SK-N-MC (cell line): ENCODE measurements around the gene IZUMO1R.
"Not testable (repeated sequence)": the region's sequence is repeated elsewhere in the genome, so short reads cannot be mapped to it uniquely, and the experiment has no call there.

Source experiments
- DNase-seq: peaks from one replicate; pipeline ENCODE4 v3.0.0-alpha.2; 2011; ENCODE audit warnings: low read depth, low spot score
- H3K27ac ChIP-seq: fragments of 200-600 bp; sonication (generic); 2 replicates; pipeline ENCODE4 v1.5.1; 2016; ENCODE audit warnings: mixed run types
- H3K36me3 ChIP-seq: fragments of 200-600 bp; sonication (generic); 2 replicates; pipeline ENCODE4 v1.6.1; 2017; ENCODE audit warnings: antibody characterized with exemption, low read length, mixed read lengths; ENCODE audit not compliant: insufficient read depth
- H3K4me3 ChIP-seq: fragments of 200-600 bp; sonication (generic); 2 replicates; pipeline ENCODE4 v1.5.1; 2016
- H3K9ac ChIP-seq: fragments of 200-600 bp; sonication (generic); 2 replicates; pipeline ENCODE4 v1.8.0; 2017; ENCODE audit warnings: mixed run types, mixed read lengths; ENCODE audit not compliant: insufficient read length
- H3K9me3 ChIP-seq: fragments of 200-600 bp; sonication (generic); 2 replicates; pipeline ENCODE4 v1.6.1; 2017; ENCODE audit warnings: low read depth, mild to moderate bottlenecking, antibody characterized with exemption, low read length, moderate library complexity, mixed read lengths
- EZH2 ChIP-seq: fragments of 200-600 bp; sonication (generic); IDR thresholded peaks from one replicate; pipeline ENCODE4 v1.6.1; 2017; ENCODE audit warnings: antibody characterized with exemption
- FOXP2 ChIP-seq: optimal IDR thresholded peaks from 2 replicates; pipeline ENCODE3; 2011; ENCODE audit warnings: mild to moderate bottlenecking, moderate library complexity; ENCODE audit not compliant: insufficient read depth; ENCODE audit errors: extremely low read length, control extremely low read depth
- POLR2AphosphoS5 ChIP-seq: IDR thresholded peaks from 2 replicates; pipeline ENCODE4 v1.6.1; 2012; ENCODE audit warnings: mild to moderate bottlenecking, low read depth, low read length, borderline replicate concordance

The IZUMO1R gene

GRCh38 chr11:94303966-94304958 lies at the start of gene IZUMO1R:
IZUMO1R (plus strand) TSS chr11:94304580; CDS start chr11:94305637, 1,057 bp downstream.
- H3K27ac ChIP-seq, result no peak within 1 kb of the TSS
- no peak within 1 kb of the TSS for H3K4me3 ChIP-seq
- H3K9ac ChIP-seq, result no peak within 1 kb of the TSS
- no peak for DNase-seq
- TF ChIP-seq FOXP2 (no peak), EZH2 (no peak), POLR2AphosphoS5 (no peak)
- no peaks in the 10 kb centered on the region for H3K36me3 ChIP-seq
- no peaks in the 10 kb centered on the region for H3K9me3 ChIP-seq

GRCh38 chr11:94271885-94272372 lies 32.5 kb upstream of the IZUMO1R start:
- H3K9me3 ChIP-seq, result no peaks in the 10 kb centered on the region
- no peak overlapping the region for H3K4me3 ChIP-seq
- no peak overlapping the region for H3K9ac ChIP-seq
- TF ChIP-seq POLR2AphosphoS5, result no peak
- TF ChIP-seq EZH2, result no peak
- TF ChIP-seq FOXP2, result no peak
- no peak overlapping the region for H3K27ac ChIP-seq
- DNase-seq, result no peak
- H3K36me3 ChIP-seq, result no peaks in the 10 kb centered on the region

- Histone ChIP-seq H3K4me3 (no peak overlapping the region), H3K27ac (no peak overlapping the region), H3K9ac (no peak overlapping the region), H3K36me3 (no peaks in the 10 kb centered on the region), H3K9me3 (no peaks in the 10 kb centered on the region)
- no peak for TF ChIP-seq EZH2
- TF ChIP-seq FOXP2, result no peak
- no peak for TF ChIP-seq POLR2AphosphoS5
- DNase-seq, result no peak
These were observed 31.6 kb upstream of the IZUMO1R start for GRCh38 chr11:94272738-94273313.

GRCh38 chr11:94275961-94276360 lies 28.4 kb upstream of the IZUMO1R start:
- H3K9ac ChIP-seq, result no peak overlapping the region
- TF ChIP-seq FOXP2 (no peak), POLR2AphosphoS5 (no peak), EZH2 (no peak)
- no peak overlapping the region for H3K4me3 ChIP-seq
- no peaks in the 10 kb centered on the region for H3K36me3 ChIP-seq
- H3K9me3 ChIP-seq, result no peaks in the 10 kb centered on the region
- no peak overlapping the region for H3K27ac ChIP-seq
- DNase-seq, result no peak

- no peak for DNase-seq
- Histone ChIP-seq H3K27ac (no peak overlapping the region), H3K9ac (no peak overlapping the region), H3K9me3 (no peaks in the 10 kb centered on the region), H3K4me3 (no peak overlapping the region), H3K36me3 (no peaks in the 10 kb centered on the region)
- TF ChIP-seq POLR2AphosphoS5, result no peak
- no peak for TF ChIP-seq EZH2
- no peak for TF ChIP-seq FOXP2
These were observed 27.4 kb upstream of the IZUMO1R start for GRCh38 chr11:94276943-94277342.

- DNase-seq, result not testable (repeated sequence)
These were observed 26.2 kb upstream of the IZUMO1R start for GRCh38 chr11:94278207-94278606.

GRCh38 chr11:94279996-94280395 lies 24.4 kb upstream of the IZUMO1R start:
- Histone ChIP-seq H3K9ac (no peak overlapping the region), H3K36me3 (no peaks in the 10 kb centered on the region), H3K4me3 (no peak overlapping the region), H3K9me3 (no peaks in the 10 kb centered on the region), H3K27ac (no peak overlapping the region)
- TF ChIP-seq POLR2AphosphoS5 (no peak), FOXP2 (no peak), EZH2 (no peak)
- DNase-seq, result no peak

More at GRCh38 chr11:94278207-94278606, 26.2 kb upstream of the IZUMO1R start:
- H3K9me3 ChIP-seq, H3K27ac ChIP-seq, H3K4me3 ChIP-seq, H3K9ac ChIP-seq, H3K36me3 ChIP-seq: not testable (repeated sequence)

GRCh38 chr11:94281324-94281723 lies 23.1 kb upstream of the IZUMO1R start:
- Histone ChIP-seq H3K4me3 (no peak overlapping the region), H3K9me3 (no peaks in the 10 kb centered on the region), H3K36me3 (no peaks in the 10 kb centered on the region), H3K27ac (no peak overlapping the region), H3K9ac (no peak overlapping the region)
- DNase-seq, result peak; percentile 1
- TF ChIP-seq EZH2 (no peak), POLR2AphosphoS5 (no peak), FOXP2 (no peak)
